ENCODE measurements around the gene MUC5AC. TPM values are rescaled to one million over a fixed set of nuclear protein-coding genes. Genes with fewer than 3 reads are reported as not detected.
"Not testable (repeated sequence)": the region's sequence is repeated elsewhere in the genome, so short reads cannot be mapped to it uniquely, and the experiment has no call there.

Gene MUC5AC
- total RNA-seq, 1 donor from 2014 or later = not detected

DNA sequence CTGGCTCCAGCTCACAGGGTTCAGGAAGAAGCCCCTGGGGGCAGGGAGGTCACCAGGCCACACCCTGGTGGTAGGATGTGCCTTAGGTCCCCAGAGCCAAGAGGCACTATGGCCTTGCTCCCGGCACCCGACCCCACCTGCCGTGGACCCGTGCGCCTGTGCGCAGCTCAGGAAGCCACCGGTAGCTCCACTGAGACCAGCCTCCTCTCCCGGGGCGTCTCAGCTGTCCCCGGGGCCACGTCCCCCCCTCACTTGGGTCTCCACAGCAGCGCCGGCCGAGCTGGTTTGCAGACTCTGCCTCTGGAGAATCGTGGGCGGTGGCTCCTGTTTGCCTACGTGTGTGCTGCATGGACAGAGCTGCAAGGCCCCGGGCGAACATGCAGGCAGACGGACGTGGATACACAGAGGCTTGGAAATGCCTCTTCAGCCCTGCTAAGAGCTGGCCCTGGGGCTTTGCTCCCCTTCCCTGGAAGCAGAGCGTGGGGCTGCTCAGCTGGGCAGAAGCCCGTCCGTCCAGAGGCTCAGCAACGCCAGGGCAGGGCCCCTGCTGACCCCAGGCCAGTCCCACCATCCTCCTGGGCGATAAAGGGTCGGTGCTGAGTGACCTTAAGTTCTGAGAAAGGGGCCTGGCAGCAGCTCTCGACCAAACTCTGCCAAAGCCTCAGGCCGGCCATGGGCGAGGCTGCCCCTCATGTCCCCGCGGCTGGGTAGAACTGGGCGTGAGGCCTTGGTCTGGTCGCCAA, 49.8 kb downstream of the MUC5AC start:
- TF ChIP-seq, protein P1, sequence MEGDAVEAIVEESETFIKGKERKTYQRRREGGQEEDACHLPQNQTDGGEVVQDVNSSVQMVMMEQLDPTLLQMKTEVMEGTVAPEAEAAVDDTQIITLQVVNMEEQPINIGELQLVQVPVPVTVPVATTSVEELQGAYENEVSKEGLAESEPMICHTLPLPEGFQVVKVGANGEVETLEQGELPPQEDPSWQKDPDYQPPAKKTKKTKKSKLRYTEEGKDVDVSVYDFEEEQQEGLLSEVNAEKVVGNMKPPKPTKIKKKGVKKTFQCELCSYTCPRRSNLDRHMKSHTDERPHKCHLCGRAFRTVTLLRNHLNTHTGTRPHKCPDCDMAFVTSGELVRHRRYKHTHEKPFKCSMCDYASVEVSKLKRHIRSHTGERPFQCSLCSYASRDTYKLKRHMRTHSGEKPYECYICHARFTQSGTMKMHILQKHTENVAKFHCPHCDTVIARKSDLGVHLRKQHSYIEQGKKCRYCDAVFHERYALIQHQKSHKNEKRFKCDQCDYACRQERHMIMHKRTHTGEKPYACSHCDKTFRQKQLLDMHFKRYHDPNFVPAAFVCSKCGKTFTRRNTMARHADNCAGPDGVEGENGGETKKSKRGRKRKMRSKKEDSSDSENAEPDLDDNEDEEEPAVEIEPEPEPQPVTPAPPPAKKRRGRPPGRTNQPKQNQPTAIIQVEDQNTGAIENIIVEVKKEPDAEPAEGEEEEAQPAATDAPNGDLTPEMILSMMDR (IDR thresholded peaks at IDR 0.05) = no peak

DNA sequence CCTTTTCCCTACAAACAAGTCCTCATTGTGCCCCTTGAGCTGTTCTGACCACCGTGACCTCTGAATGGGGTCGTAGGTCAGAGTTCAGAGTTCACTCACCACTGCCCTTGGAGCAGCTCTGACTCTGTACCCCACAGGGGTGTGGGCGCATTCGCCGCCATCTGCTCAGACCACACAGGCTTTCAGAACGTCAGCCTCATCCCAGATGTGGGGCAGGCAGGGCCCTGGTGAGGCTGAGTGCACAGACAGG, 50.3 kb downstream of the MUC5AC start:
- Mint-ChIP-seq H3K9me3 (ENCODE audit: unreplicated experiment) (peaks cover 25% of the 10 kb centered on the region), H3K4me1 (ENCODE audit: unreplicated experiment) (no peaks in the 10 kb centered on the region), H3K4me3 (ENCODE audit: unreplicated experiment) (no peak overlapping the region), H3K36me3 (ENCODE audit: unreplicated experiment) (peaks cover 6% of the 10 kb centered on the region), H3K27ac (ENCODE audit: unreplicated experiment) (no peak overlapping the region), H3K27me3 (ENCODE audit: unreplicated experiment) (peaks cover 28% of the 10 kb centered on the region)
- TF ChIP-seq, protein P1 (IDR thresholded peaks at IDR 0.05) = no peak
- DNase-seq (ENCODE audit: extremely low spot score, unreplicated experiment) = no peak

More for the DNA sequence above, 49.8 kb downstream of the MUC5AC start:
- DNase-seq (ENCODE audit: extremely low spot score, unreplicated experiment) = peak; percentile 84
- Mint-ChIP-seq H3K9me3 (ENCODE audit: unreplicated experiment) (peaks cover 25% of the 10 kb centered on the region), H3K27me3 (ENCODE audit: unreplicated experiment) (peaks cover 26% of the 10 kb centered on the region), H3K36me3 (ENCODE audit: unreplicated experiment) (peaks cover 6% of the 10 kb centered on the region), H3K27ac (ENCODE audit: unreplicated experiment) (no peak overlapping the region), H3K4me1 (ENCODE audit: unreplicated experiment) (no peaks in the 10 kb centered on the region), H3K4me3 (ENCODE audit: unreplicated experiment) (no peak overlapping the region)

DNA sequence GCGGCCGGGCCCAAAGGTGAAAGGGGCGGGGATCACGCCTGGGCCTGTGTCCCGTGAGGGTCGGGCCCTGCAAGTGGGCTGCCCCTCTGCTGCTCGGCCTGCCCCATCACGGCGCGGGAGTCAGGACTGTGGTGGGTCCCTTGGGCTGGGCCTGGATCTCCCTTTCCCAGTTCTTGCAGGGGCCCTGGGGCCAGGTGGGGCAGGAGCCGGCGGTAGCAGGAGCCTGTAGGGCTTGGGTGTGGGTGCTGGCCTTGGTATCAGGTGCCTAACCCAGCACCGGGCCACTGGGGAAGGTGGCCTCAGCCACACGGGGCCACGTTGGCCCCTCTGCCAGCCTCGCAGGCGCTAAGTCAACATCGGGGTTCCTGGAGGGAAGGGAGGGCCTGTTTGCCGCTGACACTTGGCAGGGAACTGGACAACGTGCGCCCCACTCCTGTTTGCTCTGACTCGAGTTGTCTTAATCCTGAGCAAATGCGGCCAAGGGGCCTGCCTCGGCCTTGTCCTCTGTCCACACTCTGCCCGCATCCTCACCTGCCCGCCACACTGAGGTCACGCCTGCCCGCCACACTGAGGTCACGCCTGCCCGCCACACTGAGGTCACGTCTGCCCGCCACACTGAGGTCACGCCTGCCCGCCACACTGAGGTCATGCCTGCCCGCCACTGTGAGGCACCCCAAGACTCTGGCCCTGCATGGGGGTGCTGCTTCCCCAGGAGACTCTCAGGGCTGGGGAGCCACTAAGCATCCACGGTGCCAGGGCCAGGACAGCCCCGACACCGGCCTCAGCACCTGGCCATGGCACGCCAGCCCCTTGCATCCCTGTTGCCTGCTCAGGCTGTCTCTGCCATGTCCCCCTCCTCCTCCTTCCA, 50.9 kb downstream of the MUC5AC start:
- DNase-seq (ENCODE audit: extremely low spot score, unreplicated experiment) = peak; percentile 82
- Mint-ChIP-seq H3K9me3 (ENCODE audit: unreplicated experiment) (peaks cover 25% of the 10 kb centered on the region), H3K27me3 (ENCODE audit: unreplicated experiment) (peaks cover 33% of the 10 kb centered on the region), H3K36me3 (ENCODE audit: unreplicated experiment) (peaks cover 6% of the 10 kb centered on the region), H3K4me1 (ENCODE audit: unreplicated experiment) (no peaks in the 10 kb centered on the region), H3K27ac (ENCODE audit: unreplicated experiment) (no peak overlapping the region), H3K4me3 (ENCODE audit: unreplicated experiment) (no peak overlapping the region)
- TF ChIP-seq, protein P1 (IDR thresholded peaks at IDR 0.05) = no peak

DNA sequence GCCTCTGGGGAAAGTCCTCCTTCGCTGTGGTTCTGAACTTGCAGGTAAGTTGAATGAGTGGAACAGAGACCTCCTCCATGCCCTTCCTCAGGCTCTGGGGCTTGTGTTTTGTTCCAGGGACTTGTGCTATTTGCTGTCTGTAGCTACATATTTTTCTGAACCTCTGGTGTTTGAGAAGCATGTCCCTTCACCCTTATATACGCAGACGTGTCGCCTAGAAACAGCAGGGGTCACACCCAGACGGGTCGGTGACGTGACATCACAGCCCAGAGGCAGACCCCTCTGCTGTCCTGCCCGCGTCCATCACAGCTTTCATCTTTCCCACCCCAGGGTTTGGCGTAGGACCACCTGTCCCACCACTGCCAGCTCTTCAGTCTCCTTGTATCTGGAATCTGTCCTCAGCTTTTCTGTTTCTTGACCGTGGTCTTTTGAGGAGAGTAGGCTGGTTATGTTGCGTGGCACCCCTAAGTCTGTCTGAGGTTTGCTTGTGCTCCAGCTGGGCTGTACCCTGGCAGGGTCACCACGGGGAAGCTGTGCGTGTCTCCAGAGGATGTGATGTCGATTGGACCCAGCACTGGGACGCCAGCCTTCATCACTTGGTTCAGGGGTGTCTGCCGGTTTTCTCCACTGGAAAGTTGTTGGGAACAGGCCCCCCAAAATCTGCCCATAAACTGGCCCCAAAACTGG, 51.8 kb downstream of the MUC5AC start:
- H3K4me3 Mint-ChIP-seq (ENCODE audit: unreplicated experiment) = no peak overlapping the region
- DNase-seq (ENCODE audit: extremely low spot score, unreplicated experiment) = peak; percentile 72
- peaks cover 40% of the 10 kb centered on the region for H3K27me3 Mint-ChIP-seq (ENCODE audit: unreplicated experiment)
- peaks cover 25% of the 10 kb centered on the region for H3K9me3 Mint-ChIP-seq (ENCODE audit: unreplicated experiment)
- TF ChIP-seq, protein P1 (IDR thresholded peaks at IDR 0.05) = no peak
- H3K27ac Mint-ChIP-seq (ENCODE audit: unreplicated experiment) = no peak overlapping the region
- H3K36me3 Mint-ChIP-seq (ENCODE audit: unreplicated experiment) = peaks cover 6% of the 10 kb centered on the region
- no peaks in the 10 kb centered on the region for H3K4me1 Mint-ChIP-seq (ENCODE audit: unreplicated experiment)

DNA sequence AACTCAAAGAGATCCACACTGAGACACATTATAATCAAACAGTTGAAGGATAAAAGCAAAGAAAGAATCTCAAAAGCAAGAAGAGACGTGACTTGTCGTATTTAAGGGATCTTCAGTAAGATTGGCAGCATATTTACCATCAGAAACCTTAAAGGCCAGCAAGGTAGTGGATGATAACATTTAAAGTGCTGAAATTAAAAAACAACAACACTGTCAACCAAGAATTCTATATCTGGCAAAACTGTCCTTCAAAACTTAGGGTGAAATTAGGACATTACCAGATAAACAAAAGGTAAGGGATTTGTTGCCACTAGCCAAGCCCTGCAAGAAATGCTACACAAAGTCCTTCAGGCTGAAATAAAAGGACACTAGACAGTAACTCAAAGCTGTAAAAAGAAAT, 54.1 kb downstream of the MUC5AC start:
- DNase-seq (ENCODE audit: extremely low spot score, unreplicated experiment) = no peak
- H3K36me3 Mint-ChIP-seq (ENCODE audit: unreplicated experiment) = peaks cover 6% of the 10 kb centered on the region
- no peaks in the 10 kb centered on the region for H3K4me1 Mint-ChIP-seq (ENCODE audit: unreplicated experiment)
- H3K27ac Mint-ChIP-seq (ENCODE audit: unreplicated experiment) = no peak overlapping the region
- peaks cover 56% of the 10 kb centered on the region for H3K27me3 Mint-ChIP-seq (ENCODE audit: unreplicated experiment)
- TF ChIP-seq, protein P1 (IDR thresholded peaks at IDR 0.05) = no peak
- no peak overlapping the region for H3K4me3 Mint-ChIP-seq (ENCODE audit: unreplicated experiment)
- peaks cover 25% of the 10 kb centered on the region for H3K9me3 Mint-ChIP-seq (ENCODE audit: unreplicated experiment)

DNA sequence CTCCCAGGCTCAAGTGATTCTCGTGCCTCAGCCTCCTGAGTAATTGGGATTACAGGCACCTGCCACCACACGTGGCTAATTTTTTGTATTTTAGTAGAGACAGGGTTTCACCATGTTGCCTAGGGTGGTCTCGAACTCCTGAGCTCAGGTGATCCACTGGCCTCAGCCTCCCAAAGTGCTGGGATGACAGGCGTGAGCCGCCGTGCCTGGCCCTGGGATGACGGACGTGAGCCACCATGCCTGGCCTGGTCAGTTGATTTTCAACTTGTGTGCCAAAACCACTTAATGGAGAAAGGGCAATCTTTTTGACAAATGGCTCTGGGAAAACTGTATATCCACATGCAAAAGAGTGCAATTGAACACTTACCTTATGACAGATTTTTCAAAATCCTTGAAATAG, 58.1 kb downstream of the MUC5AC start:
- H3K4me3 Mint-ChIP-seq (ENCODE audit: unreplicated experiment); H3K36me3 Mint-ChIP-seq (ENCODE audit: unreplicated experiment); DNase-seq (ENCODE audit: extremely low spot score, unreplicated experiment); H3K27ac Mint-ChIP-seq (ENCODE audit: unreplicated experiment); H3K4me1 Mint-ChIP-seq (ENCODE audit: unreplicated experiment): not testable (repeated sequence)
- peaks cover 16% of the 10 kb centered on the region for H3K9me3 Mint-ChIP-seq (ENCODE audit: unreplicated experiment)
- peaks cover 57% of the 10 kb centered on the region for H3K27me3 Mint-ChIP-seq (ENCODE audit: unreplicated experiment)
